ENCODE data around the gene FUT1. TPM values are rescaled to one million over a fixed set of nuclear protein-coding genes. Genes with fewer than 3 reads are reported as not detected.
A peak's percentile ranks its signal among the peaks of the same experiment; 100 is the strongest.

FUT1 gene
- total RNA-seq, 1 donor from 2014 or later = 2.9 TPM

DNA sequence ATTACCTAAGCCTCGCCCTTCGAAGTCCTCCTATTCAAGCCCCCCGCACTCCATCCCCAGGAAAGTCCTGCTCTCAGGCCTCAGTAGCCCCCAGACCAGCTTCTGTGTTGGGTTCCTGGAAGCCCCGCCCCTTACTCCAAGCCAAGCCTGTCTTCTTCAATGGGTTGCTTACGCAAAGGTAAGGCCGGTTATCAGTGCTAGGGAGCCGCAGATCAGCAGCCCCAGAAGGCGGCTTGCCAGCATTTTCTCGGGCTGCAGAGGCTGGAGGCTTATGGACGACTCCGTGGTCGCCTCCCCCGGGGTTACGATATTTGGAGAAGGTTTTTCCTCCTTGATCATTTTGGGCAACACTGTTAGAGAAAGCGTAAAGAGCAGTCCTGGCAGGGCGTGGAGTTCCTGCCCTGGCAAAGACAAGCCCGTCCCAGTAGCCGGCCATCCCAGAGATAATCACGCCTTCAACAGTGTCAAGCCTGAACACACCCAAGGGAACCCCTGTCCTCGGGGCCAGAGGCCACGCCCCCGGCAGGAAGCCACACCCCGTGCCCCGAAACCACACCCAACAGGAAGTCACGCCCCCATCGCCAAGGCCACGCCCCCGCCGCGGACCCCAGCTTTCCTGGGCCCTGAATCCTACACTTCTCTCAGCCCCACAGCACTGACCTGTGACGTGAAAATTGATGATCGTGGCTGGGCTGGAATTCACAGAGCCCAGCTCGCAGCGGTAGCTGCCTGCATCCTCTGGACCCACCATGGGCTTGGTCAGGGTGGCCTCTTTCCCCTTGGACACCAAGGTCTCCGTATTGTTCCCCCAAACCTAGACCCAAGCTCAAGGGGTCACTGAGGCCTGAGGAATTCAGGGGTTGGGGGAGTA lies 11.1 kb downstream of the FUT1 start:
- no peak for TF ChIP-seq EZH2phosphoT487 (IDR thresholded peaks at IDR 0.05)
- TF ChIP-seq, protein P1, sequence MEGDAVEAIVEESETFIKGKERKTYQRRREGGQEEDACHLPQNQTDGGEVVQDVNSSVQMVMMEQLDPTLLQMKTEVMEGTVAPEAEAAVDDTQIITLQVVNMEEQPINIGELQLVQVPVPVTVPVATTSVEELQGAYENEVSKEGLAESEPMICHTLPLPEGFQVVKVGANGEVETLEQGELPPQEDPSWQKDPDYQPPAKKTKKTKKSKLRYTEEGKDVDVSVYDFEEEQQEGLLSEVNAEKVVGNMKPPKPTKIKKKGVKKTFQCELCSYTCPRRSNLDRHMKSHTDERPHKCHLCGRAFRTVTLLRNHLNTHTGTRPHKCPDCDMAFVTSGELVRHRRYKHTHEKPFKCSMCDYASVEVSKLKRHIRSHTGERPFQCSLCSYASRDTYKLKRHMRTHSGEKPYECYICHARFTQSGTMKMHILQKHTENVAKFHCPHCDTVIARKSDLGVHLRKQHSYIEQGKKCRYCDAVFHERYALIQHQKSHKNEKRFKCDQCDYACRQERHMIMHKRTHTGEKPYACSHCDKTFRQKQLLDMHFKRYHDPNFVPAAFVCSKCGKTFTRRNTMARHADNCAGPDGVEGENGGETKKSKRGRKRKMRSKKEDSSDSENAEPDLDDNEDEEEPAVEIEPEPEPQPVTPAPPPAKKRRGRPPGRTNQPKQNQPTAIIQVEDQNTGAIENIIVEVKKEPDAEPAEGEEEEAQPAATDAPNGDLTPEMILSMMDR (IDR thresholded peaks at IDR 0.05) = no peak
- TF ChIP-seq EZH2 (IDR thresholded peaks at IDR 0.05) = no peak
- Histone ChIP-seq H3K4me2 (no peak overlapping the region), H3K4me3 (no peak overlapping the region), H3K27ac (no peak overlapping the region), H4K20me1 (ENCODE audit: low read depth) (peaks cover 3% of the 10 kb centered on the region), H3K9me3 (ENCODE audit: low read depth) (no peaks in the 10 kb centered on the region), H3K27me3 (peaks cover 27% of the 10 kb centered on the region), H2AFZ (replicated peaks) (peak overlapping the region; percentile 32), H3K36me3 (no peaks in the 10 kb centered on the region), H3K9ac (no peak overlapping the region), H3K4me1 (peaks cover 17% of the 10 kb centered on the region), H3F3A (ENCODE audit: low read depth) (peaks cover 46% of the 10 kb centered on the region), H3K79me2 (ENCODE audit: low read depth) (no peaks in the 10 kb centered on the region)
- peaks cover 4% of the 10 kb centered on the region for H3K36me3 Mint-ChIP-seq
- H3K27ac Mint-ChIP-seq = no peak overlapping the region
- H3K27me3 Mint-ChIP-seq (ENCODE audit: insufficient read depth, low read depth) = peaks cover 24% of the 10 kb centered on the region
- H3K9me3 Mint-ChIP-seq = peaks cover 7% of the 10 kb centered on the region
- H3K4me3 Mint-ChIP-seq = peak overlapping the region; percentile 46
- peak; percentile 71 for DNase-seq (ENCODE audit: low spot score)
- H3K4me1 Mint-ChIP-seq = peaks cover 29% of the 10 kb centered on the region

DNA sequence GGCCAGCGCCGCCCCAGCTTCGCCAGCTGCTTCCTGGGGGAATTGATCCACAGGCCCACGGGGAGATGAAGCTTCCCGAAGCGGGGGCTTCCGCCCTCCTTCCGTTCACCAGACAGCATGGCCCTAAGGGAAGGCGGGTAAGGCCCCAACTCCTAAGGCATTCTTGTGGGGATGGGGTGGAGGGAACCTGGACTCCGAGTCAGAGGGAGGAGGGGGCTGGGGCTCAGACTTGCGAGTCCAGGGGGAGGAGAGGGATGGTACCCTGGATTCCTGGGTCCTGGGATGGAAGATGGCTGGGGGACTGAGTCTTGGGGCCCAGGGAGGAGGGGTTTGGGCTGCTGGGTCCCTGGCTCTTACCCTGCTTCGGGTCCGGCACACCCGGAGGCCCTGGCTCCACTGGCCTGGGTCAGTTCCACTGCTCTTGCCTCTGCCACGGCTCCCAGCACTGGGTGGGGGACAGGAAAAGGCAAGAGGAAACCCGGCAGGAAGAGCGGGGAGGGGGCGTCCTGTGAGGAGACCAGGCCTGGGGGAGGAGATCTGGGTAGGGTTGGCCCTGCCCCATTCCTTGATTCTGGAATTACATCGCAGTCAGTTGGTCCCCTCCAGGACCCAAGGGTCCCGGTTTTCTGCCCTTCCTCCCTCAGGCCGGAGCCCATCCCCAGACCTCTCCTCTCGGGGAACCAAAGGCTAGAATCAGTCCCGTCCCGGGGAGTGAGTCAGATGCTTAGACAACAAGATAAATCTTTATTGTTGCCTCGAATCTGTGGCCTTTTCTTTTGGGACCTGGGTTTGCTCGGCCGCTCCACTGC lies 12.1 kb downstream of the FUT1 start, which contains the start of gene RASIP1:
Gene RASIP1 (minus strand): TSS at position 447 of the 809 bp plus-strand sequence. CDS start 328 bp downstream, at position 119.
- peak; percentile 11 for DNase-seq (ENCODE audit: low spot score)
- peak within 1 kb of the TSS; percentile 70 for H3K4me3 ChIP-seq
- H3K36me3 ChIP-seq = no peaks in the 10 kb centered on the region
- H3K9ac ChIP-seq = no peak within 1 kb of the TSS
- no peaks in the 10 kb centered on the region for H3K36me3 Mint-ChIP-seq
- peaks cover 26% of the 10 kb centered on the region for H3K4me1 Mint-ChIP-seq
- H3F3A ChIP-seq (ENCODE audit: low read depth) = peaks cover 39% of the 10 kb centered on the region
- peaks cover 27% of the 10 kb centered on the region for H3K27me3 ChIP-seq
- H3K79me2 ChIP-seq (ENCODE audit: low read depth) = no peaks in the 10 kb centered on the region
- peak within 1 kb of the TSS; percentile 76 for H3K4me3 Mint-ChIP-seq
- no peaks in the 10 kb centered on the region for H3K9me3 ChIP-seq (ENCODE audit: low read depth)
- peaks cover 15% of the 10 kb centered on the region for H3K27me3 Mint-ChIP-seq (ENCODE audit: insufficient read depth, low read depth)
- H3K27ac Mint-ChIP-seq = no peak within 1 kb of the TSS
- H3K27ac ChIP-seq = no peak within 1 kb of the TSS
- peak within 1 kb of the TSS; percentile 89 for H2AFZ ChIP-seq (replicated peaks)
- H4K20me1 ChIP-seq (ENCODE audit: low read depth) = peaks cover 3% of the 10 kb centered on the region
- peak within 1 kb of the TSS; percentile 99 for H3K4me2 ChIP-seq
- peaks cover 2% of the 10 kb centered on the region for H3K9me3 Mint-ChIP-seq
- TF ChIP-seq, protein P1 (IDR thresholded peaks at IDR 0.05) = no peak
- TF ChIP-seq EZH2 (IDR thresholded peaks at IDR 0.05) (no peak), EZH2phosphoT487 (IDR thresholded peaks at IDR 0.05) (no peak)
- H3K4me1 ChIP-seq = peaks cover 17% of the 10 kb centered on the region

DNA sequence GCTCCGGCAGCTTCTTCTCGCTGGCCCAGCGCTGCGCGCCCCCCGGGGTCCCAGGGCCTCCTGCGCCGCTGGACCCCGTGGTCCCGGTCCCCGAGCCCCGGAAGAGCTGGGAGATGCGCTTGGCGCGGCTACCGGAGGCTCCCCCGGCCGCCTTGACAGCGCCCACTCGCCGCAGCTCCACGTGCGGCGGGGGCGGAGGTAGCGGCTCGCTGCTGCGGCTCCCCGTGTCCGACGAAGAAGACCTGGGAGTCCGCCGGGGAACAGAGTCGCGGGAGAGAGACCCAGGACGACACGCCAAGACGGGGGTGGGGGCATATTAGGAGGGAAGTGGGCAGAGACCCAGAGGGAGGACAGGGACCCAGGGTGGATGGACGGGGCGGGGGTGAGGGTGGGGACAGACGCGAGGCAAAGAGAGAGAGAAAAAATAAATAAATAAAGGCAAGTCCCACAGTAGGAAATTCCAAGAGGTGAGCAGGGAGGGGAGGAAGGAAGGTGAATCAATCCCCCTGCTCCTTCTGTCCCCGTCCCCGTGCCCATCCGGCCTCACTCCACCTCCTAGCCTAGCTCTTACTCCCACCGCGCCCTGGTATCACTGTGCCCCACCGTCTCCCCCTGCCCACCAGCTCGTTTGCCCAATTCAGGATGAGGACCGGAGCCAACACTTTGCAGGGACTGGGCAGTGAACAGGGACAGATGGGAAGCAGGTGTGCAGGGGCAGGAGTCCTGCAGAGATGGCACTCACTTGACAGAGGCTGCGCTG lies 12.9 kb downstream of the FUT1 start:
- H2AFZ ChIP-seq (replicated peaks) = peak overlapping the region; percentile 89
- peak overlapping the region; percentile 76 for H3K4me3 Mint-ChIP-seq
- no peaks in the 10 kb centered on the region for H3K79me2 ChIP-seq (ENCODE audit: low read depth)

More for the DNA sequence above, 12.9 kb downstream of the FUT1 start:
- peaks cover 2% of the 10 kb centered on the region for H3K9me3 Mint-ChIP-seq
- TF ChIP-seq, protein P1 (IDR thresholded peaks at IDR 0.05) = no peak
- TF ChIP-seq EZH2 (IDR thresholded peaks at IDR 0.05) (peak; percentile 75), EZH2phosphoT487 (IDR thresholded peaks at IDR 0.05) (peak; percentile 48)
- Histone ChIP-seq H3K4me2 (peak overlapping the region; percentile 99), H3K36me3 (no peaks in the 10 kb centered on the region), H3K27me3 (peaks cover 27% of the 10 kb centered on the region), H3K4me3 (peak overlapping the region; percentile 70), H3F3A (ENCODE audit: low read depth) (peaks cover 44% of the 10 kb centered on the region), H4K20me1 (ENCODE audit: low read depth) (peaks cover 3% of the 10 kb centered on the region), H3K4me1 (peaks cover 17% of the 10 kb centered on the region), H3K9ac (no peak overlapping the region), H3K27ac (no peak overlapping the region), H3K9me3 (ENCODE audit: low read depth) (no peaks in the 10 kb centered on the region)
- peaks cover 30% of the 10 kb centered on the region for H3K4me1 Mint-ChIP-seq
- H3K36me3 Mint-ChIP-seq = no peaks in the 10 kb centered on the region
- H3K27ac Mint-ChIP-seq = no peak overlapping the region
- DNase-seq (ENCODE audit: low spot score) = peak; percentile 45
- H3K27me3 Mint-ChIP-seq (ENCODE audit: insufficient read depth, low read depth) = peaks cover 15% of the 10 kb centered on the region

Data from neural progenitor cell (in vitro differentiated cells).